HepG2 (cell line): ENCODE results near the gene PTPA. TPM values are rescaled to one million over a fixed set of nuclear protein-coding genes. Genes with fewer than 3 reads are reported as not detected.

Source experiments
- CEBPB ChIP-seq: IDR thresholded peaks from 2 replicates; pipeline ENCODE4 v1.6.1; 2011; ENCODE audit warnings: low read depth, low read length, improper control_type of control experiment, borderline replicate concordance
- DPF2 ChIP-seq: sonication (generic); formaldehyde crosslinking; IDR thresholded peaks from 2 replicates; pipeline ENCODE4 v1.4.0; 2020; ENCODE audit warnings: mild to moderate bottlenecking, low read depth, missing genetic modification reagents, borderline replicate concordance
- GTF2F1 ChIP-seq: fragments of 150-350 bp; IDR thresholded peaks from 2 replicates; pipeline ENCODE4 v1.6.1; 2014; ENCODE audit warnings: low read length
- KDM2A ChIP-seq: sonication (generic); formaldehyde crosslinking; IDR thresholded peaks from 2 replicates; pipeline ENCODE4 v1.4.0; 2020; ENCODE audit warnings: low read depth, missing genetic modification reagents, borderline replicate concordance
- KDM4B ChIP-seq: sonication (generic); formaldehyde crosslinking; IDR thresholded peaks from 2 replicates; pipeline ENCODE4 v1.4.0; 2020; ENCODE audit warnings: missing genetic modification reagents
- SMYD3 ChIP-seq: sonication (generic); formaldehyde crosslinking; IDR thresholded peaks from 2 replicates; pipeline ENCODE4 v1.8.1; 2023; ENCODE audit warnings: mild to moderate bottlenecking, missing genetic modification reagents
- ZBTB42 ChIP-seq: sonication (generic); formaldehyde crosslinking; IDR thresholded peaks from 2 replicates; pipeline ENCODE4 v1.5.0; 2020; ENCODE audit warnings: mild to moderate bottlenecking, missing genetic modification reagents
- ZFAT ChIP-seq: sonication (generic); formaldehyde crosslinking; conservative IDR thresholded peaks from 2 replicates; pipeline ENCODE4 v1.8.1; 2023; ENCODE audit warnings: missing genetic modification reagents, inconsistent platforms
- ZFP41 ChIP-seq: sonication (generic); formaldehyde crosslinking; IDR thresholded peaks from 2 replicates; pipeline ENCODE4 v1.4.0; 2020; ENCODE audit warnings: mild to moderate bottlenecking, missing genetic modification reagents, borderline replicate concordance
- ZIK1 ChIP-seq: sonication (generic); formaldehyde crosslinking; IDR thresholded peaks from 2 replicates; pipeline ENCODE4 v1.5.0; 2020; ENCODE audit warnings: mild to moderate bottlenecking, low read depth, missing genetic modification reagents, borderline replicate concordance
- ZMYM2 ChIP-seq: sonication (generic); formaldehyde crosslinking; IDR thresholded peaks from 2 replicates; pipeline ENCODE4 v1.8.0; 2022; ENCODE audit warnings: mild to moderate bottlenecking, missing genetic modification reagents
- ZMYM4 ChIP-seq: sonication (generic); formaldehyde crosslinking; IDR thresholded peaks from 2 replicates; pipeline ENCODE4 v1.8.1; 2023; ENCODE audit warnings: mild to moderate bottlenecking, missing genetic modification reagents
- ZNF20 ChIP-seq: sonication (generic); formaldehyde crosslinking; IDR thresholded peaks from 2 replicates; pipeline ENCODE4 v1.4.0; 2020; ENCODE audit warnings: mild to moderate bottlenecking, moderate library complexity, missing genetic modification reagents
- ZNF207 ChIP-seq: fragments of 450-650 bp; IDR thresholded peaks from 2 replicates; pipeline ENCODE4 v1.6.1; 2016; ENCODE audit warnings: antibody characterized with exemption, borderline replicate concordance
- ZNF543 ChIP-seq: sonication (generic); formaldehyde crosslinking; IDR thresholded peaks from 2 replicates; pipeline ENCODE4 v1.4.0; 2020; ENCODE audit warnings: mild to moderate bottlenecking, missing genetic modification reagents
- ZNF747 ChIP-seq: sonication (generic); formaldehyde crosslinking; IDR thresholded peaks from 2 replicates; pipeline ENCODE4 v1.8.1; 2023; ENCODE audit warnings: missing genetic modification reagents, mild to moderate bottlenecking, borderline replicate concordance
- polyA plus RNA-seq, 8 experiments: library from polyadenylated mRNA; depleted of rRNA in 3 of 8; stranded (reverse) in 7 of 8; unstranded in 1 of 8; fragments of >200 nt; fragmentation: Illumina TruSeq in 4 of 8; extraction: Trizol in 4 of 8; gene quantifications; 2 replicates each; pipeline versions ENCODE4 v1.2.1 to v1.2.3, GENCODE V29; 2011 to 2016; ENCODE audit warnings: low read depth in 4 of 8, missing spikeins in 1 of 8, mixed read lengths in 1 of 8; ENCODE audit not compliant: insufficient read depth in 1 of 8
- total RNA-seq, 5 experiments: library from RNA; depleted of rRNA; stranded (reverse); fragments of >200 nt; fragmentation: Illumina TruSeq; extraction: Trizol; gene quantifications; 2 replicates each; pipeline ENCODE4 v1.2.3, GENCODE V29; 2016; ENCODE audit warnings: low read depth in 1 of 5
- TF ChIP-seq, protein P1 (sequence below), 2 experiments: fragments of 450-650 bp in 1 of 2; sonication (generic) in 1 of 2; formaldehyde crosslinking in 1 of 2; IDR thresholded peaks; 2 replicates each; pipeline versions ENCODE4 v1.6.1 to v1.8.0; 2016 to 2022; ENCODE audit warnings: antibody characterized with exemption in 1 of 2, mild to moderate bottlenecking in 1 of 2, missing genetic modification reagents in 1 of 2
- TF ChIP-seq, protein P2 (sequence below): sonication (generic); formaldehyde crosslinking; conservative IDR thresholded peaks from 2 replicates; pipeline ENCODE4 v1.8.0; 2022; ENCODE audit warnings: missing genetic modification reagents

Gene PTPA
- total and polyA plus RNA-seq, 2 of the 13 experiments (the other 11 are each of a cell fraction or from before 2014, with no cell fraction given), result 79.3 to 105 TPM

DNA sequence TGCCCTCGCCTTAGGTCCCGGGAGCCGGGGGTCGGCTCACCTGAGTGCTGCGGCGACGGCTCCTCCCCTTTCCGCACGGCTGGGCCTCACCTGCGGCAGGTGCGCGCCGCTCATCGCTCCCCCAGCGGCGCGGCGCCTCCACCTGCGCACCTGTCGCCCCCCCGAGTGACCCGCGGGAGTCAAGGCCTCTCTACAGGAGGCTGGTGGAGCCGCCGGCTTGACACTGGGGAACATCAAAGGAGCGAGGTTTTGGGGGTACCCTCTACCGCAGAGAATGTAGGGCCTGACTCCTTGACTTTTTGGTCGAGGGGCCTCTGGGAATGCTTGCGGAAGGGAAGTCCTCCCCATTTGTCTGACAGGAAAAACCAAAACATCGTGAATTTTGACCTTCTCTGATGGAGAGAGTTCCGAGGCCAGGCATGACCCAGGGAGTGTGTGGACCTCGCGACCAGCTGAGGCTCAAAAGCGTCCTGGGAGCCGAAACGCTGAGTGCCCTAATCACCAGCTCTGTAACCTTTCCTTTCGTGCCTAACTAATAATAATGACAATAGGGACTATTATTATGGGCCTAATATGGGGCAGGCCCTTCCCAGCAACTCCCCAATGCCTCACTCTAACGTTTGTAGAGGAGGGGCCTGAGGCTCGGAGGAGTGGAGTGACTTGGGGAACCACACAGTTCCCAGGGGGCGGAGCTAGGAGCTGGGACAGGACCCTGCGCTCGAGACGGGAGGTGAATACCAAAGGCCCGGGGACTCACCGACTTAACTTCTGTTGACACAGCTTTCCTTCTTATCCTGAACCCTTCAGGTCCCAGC, 67.6 kb downstream of the PTPA start (continued):
- TF ChIP-seq, protein P1, sequence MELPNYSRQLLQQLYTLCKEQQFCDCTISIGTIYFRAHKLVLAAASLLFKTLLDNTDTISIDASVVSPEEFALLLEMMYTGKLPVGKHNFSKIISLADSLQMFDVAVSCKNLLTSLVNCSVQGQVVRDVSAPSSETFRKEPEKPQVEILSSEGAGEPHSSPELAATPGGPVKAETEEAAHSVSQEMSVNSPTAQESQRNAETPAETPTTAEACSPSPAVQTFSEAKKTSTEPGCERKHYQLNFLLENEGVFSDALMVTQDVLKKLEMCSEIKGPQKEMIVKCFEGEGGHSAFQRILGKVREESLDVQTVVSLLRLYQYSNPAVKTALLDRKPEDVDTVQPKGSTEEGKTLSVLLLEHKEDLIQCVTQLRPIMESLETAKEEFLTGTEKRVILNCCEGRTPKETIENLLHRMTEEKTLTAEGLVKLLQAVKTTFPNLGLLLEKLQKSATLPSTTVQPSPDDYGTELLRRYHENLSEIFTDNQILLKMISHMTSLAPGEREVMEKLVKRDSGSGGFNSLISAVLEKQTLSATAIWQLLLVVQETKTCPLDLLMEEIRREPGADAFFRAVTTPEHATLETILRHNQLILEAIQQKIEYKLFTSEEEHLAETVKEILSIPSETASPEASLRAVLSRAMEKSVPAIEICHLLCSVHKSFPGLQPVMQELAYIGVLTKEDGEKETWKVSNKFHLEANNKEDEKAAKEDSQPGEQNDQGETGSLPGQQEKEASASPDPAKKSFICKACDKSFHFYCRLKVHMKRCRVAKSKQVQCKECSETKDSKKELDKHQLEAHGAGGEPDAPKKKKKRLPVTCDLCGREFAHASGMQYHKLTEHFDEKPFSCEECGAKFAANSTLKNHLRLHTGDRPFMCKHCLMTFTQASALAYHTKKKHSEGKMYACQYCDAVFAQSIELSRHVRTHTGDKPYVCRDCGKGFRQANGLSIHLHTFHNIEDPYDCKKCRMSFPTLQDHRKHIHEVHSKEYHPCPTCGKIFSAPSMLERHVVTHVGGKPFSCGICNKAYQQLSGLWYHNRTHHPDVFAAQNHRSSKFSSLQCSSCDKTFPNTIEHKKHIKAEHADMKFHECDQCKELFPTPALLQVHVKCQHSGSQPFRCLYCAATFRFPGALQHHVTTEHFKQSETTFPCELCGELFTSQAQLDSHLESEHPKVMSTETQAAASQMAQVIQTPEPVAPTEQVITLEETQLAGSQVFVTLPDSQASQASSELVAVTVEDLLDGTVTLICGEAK (IDR thresholded peaks at IDR 0.05), result no peak
- TF ChIP-seq, protein P1 (CRISPR knock-in tag; IDR thresholded peaks at IDR 0.05), result peak; percentile 51; the same call in 1 of the 2 replicates
- TF ChIP-seq KDM4B (CRISPR knock-in tag), result no peak
- TF ChIP-seq ZMYM2 (CRISPR knock-in tag), result 0 out of 2 replicates have a peak, but pooled peaks have one; percentile 26
- no peak for TF ChIP-seq ZNF20
- no peak for TF ChIP-seq CEBPB
- no peak for TF ChIP-seq DPF2 (CRISPR knock-in tag)
- no peak for TF ChIP-seq GTF2F1
- TF ChIP-seq ZBTB42 (CRISPR knock-in tag), result no peak
- 0 out of 2 replicates have a peak, but pooled peaks have one; percentile 15 for TF ChIP-seq SMYD3 (CRISPR knock-in tag)
- TF ChIP-seq ZFAT (CRISPR knock-in tag), result no peak
- no peak for TF ChIP-seq ZNF543 (CRISPR knock-in tag)
- TF ChIP-seq KDM2A (CRISPR knock-in tag), result no peak
- no peak for TF ChIP-seq ZFP41 (CRISPR knock-in tag)
- TF ChIP-seq, protein P2, sequence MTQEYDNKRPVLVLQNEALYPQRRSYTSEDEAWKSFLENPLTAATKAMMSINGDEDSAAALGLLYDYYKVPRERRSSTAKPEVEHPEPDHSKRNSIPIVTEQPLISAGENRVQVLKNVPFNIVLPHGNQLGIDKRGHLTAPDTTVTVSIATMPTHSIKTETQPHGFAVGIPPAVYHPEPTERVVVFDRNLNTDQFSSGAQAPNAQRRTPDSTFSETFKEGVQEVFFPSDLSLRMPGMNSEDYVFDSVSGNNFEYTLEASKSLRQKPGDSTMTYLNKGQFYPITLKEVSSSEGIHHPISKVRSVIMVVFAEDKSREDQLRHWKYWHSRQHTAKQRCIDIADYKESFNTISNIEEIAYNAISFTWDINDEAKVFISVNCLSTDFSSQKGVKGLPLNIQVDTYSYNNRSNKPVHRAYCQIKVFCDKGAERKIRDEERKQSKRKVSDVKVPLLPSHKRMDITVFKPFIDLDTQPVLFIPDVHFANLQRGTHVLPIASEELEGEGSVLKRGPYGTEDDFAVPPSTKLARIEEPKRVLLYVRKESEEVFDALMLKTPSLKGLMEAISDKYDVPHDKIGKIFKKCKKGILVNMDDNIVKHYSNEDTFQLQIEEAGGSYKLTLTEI (CRISPR knock-in tag), result no peak
- TF ChIP-seq ZMYM4, result no peak
- peak; percentile 5; the same call in 1 of the 2 replicates for TF ChIP-seq ZNF747 (CRISPR knock-in tag)
- no peak for TF ChIP-seq ZNF207
- TF ChIP-seq ZIK1 (CRISPR knock-in tag), result no peak
